Cardiac fibroblast (primary cell): ENCODE data around the gene GAL.

Experiments used
- DNase-seq, 2 donors: peaks; one replicate each; pipeline versions ENCODE4 v3.0.0 to v3.0.0-alpha.2; 2010; ENCODE audit warnings: low read depth in 2 of 2
- H3K4me3 ChIP-seq, 2 donors: replicated peaks in 1 of 2; 1 replicate in 1 of 2; 2 replicates in 1 of 2; pipeline ENCODE4 v1.5.1; 2011; ENCODE audit warnings: low read depth in 2 of 2, low read length in 2 of 2, mild to moderate bottlenecking in 2 of 2, moderate library complexity in 1 of 2
- TF ChIP-seq, protein P1 (sequence below): IDR thresholded peaks from one replicate; pipeline ENCODE4 v1.5.1; 2011; ENCODE audit warnings: low read depth, mild to moderate bottlenecking, low read length, inconsistent platforms

Gene GAL

DNA sequence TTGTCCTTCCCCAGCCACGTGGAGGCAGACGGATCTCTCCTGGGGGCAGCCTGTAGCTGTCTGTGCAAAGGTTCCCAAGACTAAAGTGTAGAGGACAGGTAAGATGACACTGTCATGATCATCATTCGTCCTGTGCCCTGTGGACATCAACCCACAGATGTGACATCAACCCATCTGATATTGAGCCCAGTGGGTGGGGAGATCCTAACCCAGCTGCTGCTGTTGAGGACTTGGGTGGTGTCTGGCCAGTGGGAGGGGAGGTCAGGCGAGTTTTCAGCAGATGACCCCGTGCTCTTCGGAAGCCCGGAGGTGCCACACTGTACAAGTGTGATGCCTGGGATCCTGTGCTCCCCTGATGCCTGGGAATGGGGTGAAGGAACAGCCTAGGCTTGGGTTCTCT is 1.2 kb upstream of the GAL start:
- TF ChIP-seq, protein P1, sequence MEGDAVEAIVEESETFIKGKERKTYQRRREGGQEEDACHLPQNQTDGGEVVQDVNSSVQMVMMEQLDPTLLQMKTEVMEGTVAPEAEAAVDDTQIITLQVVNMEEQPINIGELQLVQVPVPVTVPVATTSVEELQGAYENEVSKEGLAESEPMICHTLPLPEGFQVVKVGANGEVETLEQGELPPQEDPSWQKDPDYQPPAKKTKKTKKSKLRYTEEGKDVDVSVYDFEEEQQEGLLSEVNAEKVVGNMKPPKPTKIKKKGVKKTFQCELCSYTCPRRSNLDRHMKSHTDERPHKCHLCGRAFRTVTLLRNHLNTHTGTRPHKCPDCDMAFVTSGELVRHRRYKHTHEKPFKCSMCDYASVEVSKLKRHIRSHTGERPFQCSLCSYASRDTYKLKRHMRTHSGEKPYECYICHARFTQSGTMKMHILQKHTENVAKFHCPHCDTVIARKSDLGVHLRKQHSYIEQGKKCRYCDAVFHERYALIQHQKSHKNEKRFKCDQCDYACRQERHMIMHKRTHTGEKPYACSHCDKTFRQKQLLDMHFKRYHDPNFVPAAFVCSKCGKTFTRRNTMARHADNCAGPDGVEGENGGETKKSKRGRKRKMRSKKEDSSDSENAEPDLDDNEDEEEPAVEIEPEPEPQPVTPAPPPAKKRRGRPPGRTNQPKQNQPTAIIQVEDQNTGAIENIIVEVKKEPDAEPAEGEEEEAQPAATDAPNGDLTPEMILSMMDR = no peak
- no peak overlapping the region for H3K4me3 ChIP-seq
- DNase-seq = no peak

DNA sequence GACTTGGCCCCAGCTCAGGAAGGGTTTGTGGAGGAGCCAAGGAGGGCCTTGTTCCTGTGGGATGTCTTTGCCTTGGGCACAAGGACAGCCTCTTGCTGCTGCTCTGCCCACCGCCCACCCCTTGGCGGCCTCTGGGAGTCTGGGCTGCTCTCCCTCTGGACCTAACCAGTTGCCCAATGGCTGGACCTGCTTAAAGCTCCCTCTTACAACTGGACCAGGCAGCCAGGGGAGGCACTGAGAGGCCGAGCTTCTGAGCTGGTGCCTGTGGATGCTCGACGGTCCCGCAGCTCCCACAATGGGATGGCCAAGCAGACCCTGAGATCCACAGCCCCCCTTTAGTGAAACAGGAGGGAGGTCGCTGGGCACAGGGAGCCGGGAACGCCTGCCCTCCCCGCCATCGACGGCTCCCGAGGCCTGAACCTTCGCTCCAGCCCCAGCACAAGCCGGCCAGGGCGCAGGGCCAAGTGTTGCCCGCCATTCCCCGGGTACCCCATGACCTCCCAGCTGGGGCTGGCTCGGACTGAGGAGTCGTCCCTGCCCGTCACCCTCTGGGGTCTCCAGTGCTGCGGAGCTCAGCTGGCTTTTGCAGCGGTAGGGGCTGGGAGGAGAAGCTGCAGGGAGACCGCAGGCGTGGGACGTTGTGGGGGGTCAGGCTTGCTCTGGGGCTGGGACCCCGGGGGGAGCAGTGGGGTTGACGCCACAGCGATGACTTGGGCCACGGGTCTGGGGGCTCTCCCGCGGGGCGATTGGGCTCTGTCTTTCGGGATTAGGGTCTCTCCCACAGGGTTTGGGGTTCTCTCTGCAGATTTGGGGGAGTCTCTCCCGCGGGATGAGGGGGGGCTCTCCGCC is 584 bp upstream of the GAL start:
- no peak for DNase-seq
- TF ChIP-seq, protein P1 = no peak
- H3K4me3 ChIP-seq = no peak overlapping the region

DNA sequence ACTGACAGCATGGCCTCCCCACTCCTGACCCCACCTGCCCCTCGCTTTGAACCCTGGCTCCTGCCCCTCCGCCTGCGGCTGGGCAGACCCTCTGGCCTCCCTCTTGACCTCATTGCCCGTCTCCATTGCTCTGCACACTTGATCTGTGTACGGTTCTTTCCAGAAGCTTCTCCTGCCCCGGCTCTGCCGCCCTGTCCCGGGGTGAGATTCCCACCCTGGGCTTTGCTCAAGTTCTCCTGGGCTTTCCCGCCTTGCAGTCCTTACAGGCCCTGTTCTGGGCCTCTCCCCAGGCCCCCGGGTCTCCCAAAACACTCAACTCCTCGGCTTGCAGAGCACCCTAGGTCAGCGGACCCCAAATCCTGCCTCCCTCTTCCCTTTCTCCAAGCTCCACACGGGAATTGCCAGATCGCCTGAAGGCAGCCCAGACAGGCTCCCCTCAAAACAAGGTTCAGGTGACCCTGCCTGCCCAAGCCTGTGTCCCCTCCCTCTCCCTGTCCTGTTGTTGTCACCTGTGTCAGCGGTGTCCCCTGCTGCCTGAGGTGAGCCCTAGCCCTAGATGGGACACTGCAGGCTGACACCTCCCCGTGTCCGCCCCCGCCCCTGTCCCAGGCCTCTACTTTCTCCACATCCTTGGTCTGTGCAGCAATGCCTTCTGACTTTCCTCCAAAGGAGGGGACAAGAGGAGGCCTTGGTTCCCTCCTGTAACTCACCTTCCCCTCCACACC is 1.5 kb downstream of the GAL start:
- H3K4me3 ChIP-seq = no peak overlapping the region
- no peak for DNase-seq
- TF ChIP-seq, protein P1 = no peak

DNA sequence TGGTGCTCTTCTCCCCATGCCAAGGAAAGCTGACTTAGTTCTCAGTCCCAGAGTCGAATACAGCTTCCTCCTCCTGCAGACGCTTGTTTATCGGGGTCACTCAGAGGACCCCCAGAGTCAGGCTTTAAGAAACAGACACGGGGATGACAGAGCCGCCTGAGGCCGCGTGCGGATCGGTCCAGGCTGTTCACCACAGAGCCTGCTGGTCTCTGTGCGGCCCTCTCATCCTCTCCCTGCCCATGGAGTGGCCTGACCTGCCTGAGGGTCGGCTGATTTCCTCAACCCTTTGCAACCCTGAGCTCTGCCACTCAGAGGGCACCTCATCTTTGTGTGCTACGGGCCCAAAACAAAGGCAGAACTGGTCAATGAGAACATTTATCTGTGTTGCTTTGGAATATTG is 2.1 kb downstream of the GAL start:
- DNase-seq = no peak
- no peak overlapping the region for H3K4me3 ChIP-seq
- TF ChIP-seq, protein P1 = no peak

DNA sequence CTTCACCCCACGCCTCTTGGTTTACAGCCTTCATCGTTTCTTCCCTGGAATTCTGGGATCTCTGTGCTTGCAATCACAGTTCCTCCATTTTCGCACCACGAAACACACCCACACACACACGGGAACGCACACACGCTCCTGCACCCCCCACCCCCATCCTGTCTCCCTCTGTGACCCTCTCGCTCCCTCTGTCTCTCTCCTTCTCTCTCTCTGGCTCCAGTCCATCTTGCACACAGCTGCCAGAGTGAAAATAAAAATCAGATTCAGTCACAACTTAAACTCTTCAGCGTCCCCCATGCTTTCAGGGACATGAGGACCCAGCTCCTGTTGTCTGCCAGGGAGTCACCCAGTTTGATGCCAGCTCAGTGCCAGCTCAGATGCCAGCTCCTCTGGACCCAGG is 3.0 kb downstream of the GAL start:
- no peak overlapping the region for H3K4me3 ChIP-seq
- DNase-seq = no peak
- TF ChIP-seq, protein P1 = no peak

DNA sequence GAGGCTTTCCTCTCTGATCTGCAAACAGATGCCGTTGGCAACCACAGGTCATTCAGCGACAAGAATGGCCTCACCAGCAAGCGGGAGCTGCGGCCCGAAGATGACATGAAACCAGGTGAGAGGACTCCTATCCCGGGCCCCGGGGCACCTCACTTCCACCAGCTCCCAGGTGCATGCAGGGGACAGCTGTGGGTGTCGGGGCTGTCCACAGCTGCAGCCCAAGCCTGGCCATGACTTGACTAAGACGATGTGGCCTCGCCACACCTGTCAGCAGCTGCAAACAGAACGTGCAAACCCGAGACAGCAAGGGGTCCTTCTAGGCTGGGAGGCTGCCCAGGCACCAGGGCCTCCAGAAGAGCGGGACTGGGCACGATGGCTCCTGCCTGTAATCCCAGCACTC is 3.6 kb downstream of the GAL start:
- no peak overlapping the region for H3K4me3 ChIP-seq
- TF ChIP-seq, protein P1 = no peak
- DNase-seq = no peak
